Measurements from ENCODE around the gene PEAK1. TPM values are rescaled to one million over a fixed set of nuclear protein-coding genes. Genes with fewer than 3 reads are reported as not detected.

PEAK1 gene
- total RNA-seq, 1 donor from 2014 or later, result 10.2 TPM

DNA sequence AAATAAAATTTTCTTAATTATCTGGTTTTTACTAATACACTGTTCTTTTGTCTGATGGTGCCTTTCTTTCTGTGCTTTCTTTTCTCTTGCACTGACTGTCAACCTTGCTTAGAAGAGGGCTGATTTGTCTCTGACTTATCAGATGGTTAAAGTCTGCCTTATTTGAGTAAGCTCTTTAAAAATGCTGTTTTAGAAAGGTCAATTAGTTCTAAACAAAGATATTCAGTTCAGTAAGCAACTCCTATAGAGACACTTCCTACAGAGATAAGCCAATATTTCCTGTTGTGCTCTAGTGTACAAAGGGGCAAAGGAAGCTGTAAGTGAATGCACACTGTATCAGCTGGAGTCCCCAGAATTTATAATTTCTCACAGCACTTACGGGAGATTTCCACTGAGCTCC lies 195.6 kb downstream of the PEAK1 start:
- H3K36me3 ChIP-seq (ENCODE audit: control insufficient read depth, insufficient read depth, low read length), result no peaks in the 10 kb centered on the region
- H3K4me3 ChIP-seq (ENCODE audit: low read depth, low read length), result no peak overlapping the region
- no peaks in the 10 kb centered on the region for H3K27me3 ChIP-seq (ENCODE audit: control insufficient read depth, insufficient read depth, low read length)
- no peak for DNase-seq (ENCODE audit: low read depth)
- TF ChIP-seq, protein P1, sequence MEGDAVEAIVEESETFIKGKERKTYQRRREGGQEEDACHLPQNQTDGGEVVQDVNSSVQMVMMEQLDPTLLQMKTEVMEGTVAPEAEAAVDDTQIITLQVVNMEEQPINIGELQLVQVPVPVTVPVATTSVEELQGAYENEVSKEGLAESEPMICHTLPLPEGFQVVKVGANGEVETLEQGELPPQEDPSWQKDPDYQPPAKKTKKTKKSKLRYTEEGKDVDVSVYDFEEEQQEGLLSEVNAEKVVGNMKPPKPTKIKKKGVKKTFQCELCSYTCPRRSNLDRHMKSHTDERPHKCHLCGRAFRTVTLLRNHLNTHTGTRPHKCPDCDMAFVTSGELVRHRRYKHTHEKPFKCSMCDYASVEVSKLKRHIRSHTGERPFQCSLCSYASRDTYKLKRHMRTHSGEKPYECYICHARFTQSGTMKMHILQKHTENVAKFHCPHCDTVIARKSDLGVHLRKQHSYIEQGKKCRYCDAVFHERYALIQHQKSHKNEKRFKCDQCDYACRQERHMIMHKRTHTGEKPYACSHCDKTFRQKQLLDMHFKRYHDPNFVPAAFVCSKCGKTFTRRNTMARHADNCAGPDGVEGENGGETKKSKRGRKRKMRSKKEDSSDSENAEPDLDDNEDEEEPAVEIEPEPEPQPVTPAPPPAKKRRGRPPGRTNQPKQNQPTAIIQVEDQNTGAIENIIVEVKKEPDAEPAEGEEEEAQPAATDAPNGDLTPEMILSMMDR (IDR thresholded peaks at IDR 0.05; ENCODE audit: insufficient read depth, low read length, poor library complexity, severe bottlenecking), result no peak

- Histone ChIP-seq H3K4me3 (ENCODE audit: low read depth, low read length) (no peak overlapping the region), H3K27me3 (ENCODE audit: control insufficient read depth, insufficient read depth, low read length) (no peaks in the 10 kb centered on the region), H3K36me3 (ENCODE audit: control insufficient read depth, insufficient read depth, low read length) (no peaks in the 10 kb centered on the region)
- TF ChIP-seq, protein P1 (IDR thresholded peaks at IDR 0.05; ENCODE audit: insufficient read depth, low read length, poor library complexity, severe bottlenecking), result no peak
- no peak for DNase-seq (ENCODE audit: low read depth)
Measured at GRCh38 chr15:77221708-77222107, 198.2 kb downstream of the PEAK1 start.

GRCh38 chr15:77221174-77221573 lies 198.7 kb downstream of the PEAK1 start:
- Histone ChIP-seq H3K4me3 (ENCODE audit: low read depth, low read length) (no peak overlapping the region), H3K36me3 (ENCODE audit: control insufficient read depth, insufficient read depth, low read length) (no peaks in the 10 kb centered on the region), H3K27me3 (ENCODE audit: control insufficient read depth, insufficient read depth, low read length) (no peaks in the 10 kb centered on the region)
- TF ChIP-seq, protein P1 (IDR thresholded peaks at IDR 0.05; ENCODE audit: insufficient read depth, low read length, poor library complexity, severe bottlenecking), result no peak
- no peak for DNase-seq (ENCODE audit: low read depth)

DNA sequence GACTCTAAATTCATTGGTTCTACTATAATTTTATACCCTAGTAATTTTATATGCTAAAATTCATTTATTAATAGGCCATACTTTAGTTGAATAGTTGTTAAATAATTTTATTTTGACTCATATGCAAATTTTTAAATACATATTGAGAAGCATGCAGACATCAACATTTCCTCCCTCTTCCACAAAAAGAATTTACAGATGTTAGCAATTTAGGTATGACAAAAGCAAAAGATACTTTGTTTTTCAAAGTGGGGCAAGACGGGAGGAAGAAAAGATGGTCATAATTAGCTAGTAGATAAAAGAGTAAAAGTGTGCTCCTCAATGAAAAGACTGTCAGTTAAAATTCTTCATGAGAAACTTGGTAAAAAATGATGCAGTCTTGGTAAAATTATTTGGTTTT lies 200.1 kb downstream of the PEAK1 start:
- DNase-seq (ENCODE audit: low read depth), result no peak
- Histone ChIP-seq H3K27me3 (ENCODE audit: control insufficient read depth, insufficient read depth, low read length) (no peaks in the 10 kb centered on the region), H3K4me3 (ENCODE audit: low read depth, low read length) (no peak overlapping the region), H3K36me3 (ENCODE audit: control insufficient read depth, insufficient read depth, low read length) (no peaks in the 10 kb centered on the region)
- TF ChIP-seq, protein P1 (IDR thresholded peaks at IDR 0.05; ENCODE audit: insufficient read depth, low read length, poor library complexity, severe bottlenecking), result no peak

DNA sequence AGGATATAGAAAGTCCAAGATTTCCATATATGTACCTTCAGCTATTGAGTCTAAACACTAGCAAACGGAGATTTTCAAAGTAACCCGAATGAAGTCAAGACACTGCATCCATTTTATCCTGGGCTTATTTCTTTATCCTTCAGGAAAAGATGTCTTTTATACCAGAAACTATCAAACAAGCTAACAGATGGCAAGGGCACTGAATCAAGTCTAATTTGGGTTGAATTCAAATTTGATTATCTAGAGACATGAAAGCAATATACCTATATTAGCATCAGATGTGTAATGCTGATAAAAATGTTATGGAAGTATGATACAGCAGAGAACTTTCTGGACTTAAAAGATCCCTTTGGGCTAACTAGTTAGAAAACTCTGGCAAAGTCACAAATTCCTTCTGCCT lies 210.7 kb downstream of the PEAK1 start:
- H3K27me3 ChIP-seq (ENCODE audit: control insufficient read depth, insufficient read depth, low read length), result no peaks in the 10 kb centered on the region
- no peak for DNase-seq (ENCODE audit: low read depth)
- TF ChIP-seq, protein P1 (IDR thresholded peaks at IDR 0.05; ENCODE audit: insufficient read depth, low read length, poor library complexity, severe bottlenecking), result no peak
- no peak overlapping the region for H3K4me3 ChIP-seq (ENCODE audit: low read depth, low read length)
- no peaks in the 10 kb centered on the region for H3K36me3 ChIP-seq (ENCODE audit: control insufficient read depth, insufficient read depth, low read length)

GRCh38 chr15:77208241-77208640 lies 211.7 kb downstream of the PEAK1 start:
- Histone ChIP-seq H3K36me3 (ENCODE audit: control insufficient read depth, insufficient read depth, low read length) (no peaks in the 10 kb centered on the region), H3K27me3 (ENCODE audit: control insufficient read depth, insufficient read depth, low read length) (no peaks in the 10 kb centered on the region), H3K4me3 (ENCODE audit: low read depth, low read length) (no peak overlapping the region)
- no peak for DNase-seq (ENCODE audit: low read depth)
- TF ChIP-seq, protein P1 (IDR thresholded peaks at IDR 0.05; ENCODE audit: insufficient read depth, low read length, poor library complexity, severe bottlenecking), result no peak

All from kidney epithelial cell (primary cell).